BJ (cell line): Measurements from ENCODE around the gene TDRD12. TPM values are rescaled to one million over a fixed set of nuclear protein-coding genes. Genes with fewer than 3 reads are reported as not detected.

Source experiments
- CTCF ChIA-PET: fragments of 350-600 bp; formaldehyde crosslinking; extraction: SDS; loops from one replicate; lab custom pipeline; 2021; ENCODE audit warnings: antibody characterized with exemption, inconsistent platforms; lab: Yijun Ruan, JAX
- POLR2A ChIA-PET: fragments of 300-600 bp; sonication (Branson Sonifier 250); formaldehyde crosslinking; extraction: SDS; loops from one replicate; lab custom pipeline; 2021; ENCODE audit warnings: antibody characterized with exemption; lab: Charles Lee
- DNase-seq: peaks from one replicate; pipeline ENCODE4 v3.0.0-alpha.2; 2011; ENCODE audit warnings: low read depth
- H3K27me3 ChIP-seq: 2 replicates; pipeline ENCODE4 v1.6.0; 2011; ENCODE audit warnings: low read length; ENCODE audit not compliant: control insufficient read depth, insufficient read depth
- H3K36me3 ChIP-seq: 2 replicates; pipeline ENCODE4 v1.5.1; 2011; ENCODE audit warnings: low read length; ENCODE audit not compliant: control insufficient read depth, insufficient read depth
- H3K4me3 ChIP-seq: 2 replicates; pipeline ENCODE4 v1.5.1; 2011; ENCODE audit warnings: low read depth, mild to moderate bottlenecking, control low read depth, low read length
- polyA plus RNA-seq: library from polyadenylated mRNA; depleted of rRNA; stranded (reverse); fragments of >200 nt; gene quantifications from 2 replicates; pipeline ENCODE4 v1.2.3, GENCODE V29; 2011
- TF ChIP-seq, protein P1 (sequence below): IDR thresholded peaks from 2 replicates; pipeline ENCODE4 v1.5.1; 2011; ENCODE audit warnings: low read depth, mild to moderate bottlenecking, control low read depth, inconsistent platforms, low read length, moderate library complexity; ENCODE audit not compliant: insufficient read depth

TDRD12 gene
- polyA plus RNA-seq, 1 experiment = not detected

DNA sequence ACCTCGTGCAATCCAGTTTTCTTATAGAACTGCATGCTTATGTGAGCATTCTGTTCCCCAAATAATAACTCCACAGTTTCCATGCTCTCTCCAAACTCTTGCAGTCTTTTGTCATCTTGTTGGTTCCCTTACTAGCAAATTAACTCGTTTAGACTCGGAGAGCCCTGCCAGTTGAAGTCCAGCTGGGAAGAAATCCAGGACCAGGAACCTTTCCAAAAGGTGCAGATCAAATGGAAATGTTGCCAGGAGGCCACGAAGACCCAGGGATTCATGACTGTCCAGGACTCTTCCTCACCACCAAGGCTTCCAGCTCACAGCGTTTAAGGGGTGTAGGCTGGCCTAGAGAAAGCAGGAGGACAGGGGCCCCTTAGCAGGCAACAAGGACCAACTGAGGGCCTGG is 2.1 kb upstream of the TDRD12 start:
- no peak for DNase-seq
- no peaks in the 10 kb centered on the region for H3K27me3 ChIP-seq
- TF ChIP-seq, protein P1, sequence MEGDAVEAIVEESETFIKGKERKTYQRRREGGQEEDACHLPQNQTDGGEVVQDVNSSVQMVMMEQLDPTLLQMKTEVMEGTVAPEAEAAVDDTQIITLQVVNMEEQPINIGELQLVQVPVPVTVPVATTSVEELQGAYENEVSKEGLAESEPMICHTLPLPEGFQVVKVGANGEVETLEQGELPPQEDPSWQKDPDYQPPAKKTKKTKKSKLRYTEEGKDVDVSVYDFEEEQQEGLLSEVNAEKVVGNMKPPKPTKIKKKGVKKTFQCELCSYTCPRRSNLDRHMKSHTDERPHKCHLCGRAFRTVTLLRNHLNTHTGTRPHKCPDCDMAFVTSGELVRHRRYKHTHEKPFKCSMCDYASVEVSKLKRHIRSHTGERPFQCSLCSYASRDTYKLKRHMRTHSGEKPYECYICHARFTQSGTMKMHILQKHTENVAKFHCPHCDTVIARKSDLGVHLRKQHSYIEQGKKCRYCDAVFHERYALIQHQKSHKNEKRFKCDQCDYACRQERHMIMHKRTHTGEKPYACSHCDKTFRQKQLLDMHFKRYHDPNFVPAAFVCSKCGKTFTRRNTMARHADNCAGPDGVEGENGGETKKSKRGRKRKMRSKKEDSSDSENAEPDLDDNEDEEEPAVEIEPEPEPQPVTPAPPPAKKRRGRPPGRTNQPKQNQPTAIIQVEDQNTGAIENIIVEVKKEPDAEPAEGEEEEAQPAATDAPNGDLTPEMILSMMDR = no peak
- CTCF ChIA-PET = interaction anchor here (0.6 kb wide), 1 partner anchor 9 kb away, joined by 3 read pairs; no protein-coding TSS in a partner anchor
- POLR2A ChIA-PET = no interaction called here
- H3K36me3 ChIP-seq = peaks cover 2% of the 10 kb centered on the region; the same call in 1 of the 2 replicates
- no peak overlapping the region for H3K4me3 ChIP-seq

- ChIA-PET POLR2A (no interaction called here), CTCF (no interaction called here)
- Histone ChIP-seq H3K4me3 (no peak overlapping the region), H3K36me3 (peaks cover 2% of the 10 kb centered on the region; the same call in 1 of the 2 replicates), H3K27me3 (no peaks in the 10 kb centered on the region)
- DNase-seq = no peak
- TF ChIP-seq, protein P1 = no peak
Measured at GRCh38 chr19:32718286-32718685, 1.3 kb upstream of the TDRD12 start.

DNA sequence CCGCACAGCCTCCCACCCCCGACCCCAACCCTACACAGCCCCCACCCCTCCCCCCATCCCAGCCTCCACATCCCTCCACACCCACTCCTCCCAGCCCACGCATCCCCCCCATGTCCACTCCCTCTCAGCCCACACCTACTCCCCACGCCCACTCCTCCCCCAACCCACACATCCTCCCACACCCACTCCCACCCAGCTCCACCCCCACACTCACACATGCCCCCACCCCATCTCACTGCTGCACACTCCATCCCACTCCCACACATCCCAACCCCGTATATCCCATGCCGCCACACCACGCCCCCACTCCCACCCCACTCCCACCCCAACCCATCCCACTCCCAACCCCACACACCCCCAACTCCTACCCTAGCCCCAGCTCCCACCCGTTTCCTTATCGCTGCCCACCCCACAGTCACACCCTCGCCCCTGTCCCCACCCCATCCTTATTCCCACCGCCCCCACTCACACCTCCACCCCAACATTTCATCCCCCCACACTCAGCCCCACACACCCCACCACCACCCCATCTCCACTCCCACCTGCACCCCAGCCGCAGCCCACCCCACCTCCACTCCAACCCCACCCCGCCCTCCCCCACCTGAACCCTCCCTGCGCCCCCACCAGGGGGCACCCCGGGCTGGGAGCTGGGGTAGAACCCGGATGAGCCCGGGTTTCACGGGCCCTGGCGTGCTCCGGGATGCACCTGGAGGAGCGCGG is 809 bp downstream of the TDRD12 start:
- no peak for DNase-seq
- CTCF ChIA-PET = no interaction called here
- H3K36me3 ChIP-seq = peaks cover 2% of the 10 kb centered on the region; the same call in 1 of the 2 replicates
- TF ChIP-seq, protein P1 = no peak
- H3K27me3 ChIP-seq = no peaks in the 10 kb centered on the region
- POLR2A ChIA-PET = no interaction called here
- no peak overlapping the region for H3K4me3 ChIP-seq

DNA sequence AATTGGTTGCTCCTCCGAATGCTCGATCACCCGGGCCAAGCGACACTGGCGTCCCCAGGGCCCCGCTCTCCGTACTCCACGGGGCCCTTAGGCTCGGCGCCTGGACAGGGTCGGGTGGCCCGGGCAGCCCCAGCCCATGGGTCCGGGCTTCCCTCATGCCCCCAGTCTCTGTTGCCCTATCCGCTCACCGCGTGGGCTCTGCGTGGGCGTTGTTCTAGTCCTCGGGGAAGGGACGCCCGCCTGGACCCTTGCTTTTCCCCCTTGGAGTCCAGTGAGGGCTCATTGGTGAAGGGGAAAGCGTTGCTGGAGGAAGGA is 1.3 kb downstream of the TDRD12 start:
- H3K27me3 ChIP-seq = no peaks in the 10 kb centered on the region
- CTCF ChIA-PET = no interaction called here
- peaks cover 2% of the 10 kb centered on the region; the same call in 1 of the 2 replicates for H3K36me3 ChIP-seq
- TF ChIP-seq, protein P1 = no peak
- H3K4me3 ChIP-seq = no peak overlapping the region
- no peak for DNase-seq
- POLR2A ChIA-PET = no interaction called here

- H3K4me3 ChIP-seq = no peak overlapping the region
- no peak for DNase-seq
- H3K36me3 ChIP-seq = no peaks in the 10 kb centered on the region
- ChIA-PET POLR2A (no interaction called here), CTCF (no interaction called here)
- TF ChIP-seq, protein P1 = no peak
- H3K27me3 ChIP-seq = no peaks in the 10 kb centered on the region
Measured at GRCh38 chr19:32735936-32736335, 16.4 kb downstream of the TDRD12 start.
